ENCODE data around the gene ARID1B.

Gene ARID1B

GRCh38 chr6:157229713-157230112 is 452.5 kb downstream of the ARID1B start:
- no peak overlapping the region for H3K14ac ChIP-seq (ENCODE audit: low read length)
- no peak overlapping the region for H4K91ac ChIP-seq (ENCODE audit: low read depth, low read length, poor library complexity)
- no peak overlapping the region for H3K9ac ChIP-seq (ENCODE audit: low read depth, low read length, poor library complexity)
- no CpG with 5 or more reads among the region's 8 CpGs for WGBS, 2 donors (ENCODE audit: extremely low coverage in 2 of 2, insufficient read length in 2 of 2, insufficient replicate concordance in 1 of 2)
- no peak overlapping the region for H2BK5ac ChIP-seq (ENCODE audit: low read length)
- H2AFZ ChIP-seq (ENCODE audit: low read length) = no peak overlapping the region
- no peak overlapping the region for H2BK12ac ChIP-seq (ENCODE audit: low read length)
- no peak overlapping the region for H3K4me3 ChIP-seq (ENCODE audit: low read length in 2 of 2)
- H3K27me3 ChIP-seq (ENCODE audit: control insufficient read depth in 3 of 3, insufficient read depth in 3 of 3, low read depth in 1 of 3, low read length in 3 of 3) = peaks cover 0 to 31% (median 3%) of the 10 kb centered on the region in 3 experiments
- H3K9me3 ChIP-seq (replicated peaks in 1 of 2; ENCODE audit: control insufficient read depth in 2 of 2, insufficient read depth in 1 of 2, low read depth in 1 of 2, low read length in 2 of 2) = peaks cover 0 to 2% of the 10 kb centered on the region in 2 donors
- H3K4me2 ChIP-seq (ENCODE audit: insufficient read depth, low read length, poor library complexity, severe bottlenecking) = no peak overlapping the region
- H2BK120ac ChIP-seq (ENCODE audit: low read depth, low read length) = no peak overlapping the region
- H3K36me3 ChIP-seq (replicated peaks in 1 of 2; ENCODE audit: control insufficient read depth in 2 of 2, insufficient read depth in 2 of 2, low read length in 2 of 2) = no peaks in the 10 kb centered on the region
- no peak overlapping the region for H2BK15ac ChIP-seq (ENCODE audit: low read length)
- no peak overlapping the region for H4K8ac ChIP-seq (ENCODE audit: low read depth, low read length)
- H2AK5ac ChIP-seq (ENCODE audit: low read depth, low read length) = no peak overlapping the region
- DNase-seq (ENCODE audit: low spot score) = no peak
- no peak overlapping the region for H3K27ac ChIP-seq (replicated peaks; ENCODE audit: low read length)
- H3K4ac ChIP-seq (ENCODE audit: low read length) = no peak overlapping the region
- no peaks in the 10 kb centered on the region for H3K79me1 ChIP-seq (ENCODE audit: low read depth, low read length)
- no peak overlapping the region for H3K23ac ChIP-seq (ENCODE audit: low read depth, low read length, poor library complexity)
- H3K4me1 ChIP-seq (ENCODE audit: control insufficient read depth in 2 of 2, insufficient read depth in 1 of 2, low read depth in 1 of 2, low read length in 2 of 2) = peaks cover 10 to 15% of the 10 kb centered on the region in 2 donors
- peak overlapping the region; percentile 40 for H3K18ac ChIP-seq (ENCODE audit: low read length)

DNA sequence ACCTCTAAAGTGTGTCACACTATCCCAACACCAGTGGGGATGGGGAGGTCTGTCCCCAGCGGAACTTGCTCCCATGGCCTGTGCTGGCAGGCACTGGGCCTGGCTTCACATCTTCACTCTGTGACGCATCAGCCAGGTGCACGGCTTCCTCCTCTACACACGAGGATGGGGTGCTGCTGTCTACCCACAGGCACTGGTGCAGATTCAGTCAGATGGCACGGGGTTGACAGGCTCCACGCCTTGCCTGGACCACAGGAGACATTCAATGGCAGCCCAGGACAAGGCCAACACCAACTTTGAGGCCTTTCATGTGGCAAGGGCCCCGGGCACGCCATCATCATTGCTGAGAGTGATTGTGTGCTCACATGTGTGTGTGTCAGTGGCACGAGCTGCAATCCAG is 453.7 kb downstream of the ARID1B start:
- Histone ChIP-seq H2BK5ac (ENCODE audit: low read length) (no peak overlapping the region), H4K8ac (ENCODE audit: low read depth, low read length) (no peak overlapping the region), H2AFZ (ENCODE audit: low read length) (no peak overlapping the region), H3K27me3 (ENCODE audit: control insufficient read depth in 3 of 3, insufficient read depth in 3 of 3, low read depth in 1 of 3, low read length in 3 of 3) (peaks cover 3 to 43% (median 15%) of the 10 kb centered on the region in 3 experiments), H2BK120ac (ENCODE audit: low read depth, low read length) (no peak overlapping the region), H3K9ac (ENCODE audit: low read depth, low read length, poor library complexity) (no peak overlapping the region), H3K27ac (replicated peaks; ENCODE audit: low read length) (no peak overlapping the region), H3K9me3 (replicated peaks in 1 of 2; ENCODE audit: control insufficient read depth in 2 of 2, insufficient read depth in 1 of 2, low read depth in 1 of 2, low read length in 2 of 2) (peaks cover 0 to 2% of the 10 kb centered on the region in 2 donors), H3K18ac (ENCODE audit: low read length) (no peak overlapping the region), H4K91ac (ENCODE audit: low read depth, low read length, poor library complexity) (no peak overlapping the region), H3K36me3 (replicated peaks in 1 of 2; ENCODE audit: control insufficient read depth in 2 of 2, insufficient read depth in 2 of 2, low read length in 2 of 2) (no peaks in the 10 kb centered on the region), H2AK5ac (ENCODE audit: low read depth, low read length) (peak overlapping the region; percentile 36), H2BK15ac (ENCODE audit: low read length) (peak overlapping the region; percentile 57), H3K4me1 (ENCODE audit: control insufficient read depth in 2 of 2, insufficient read depth in 1 of 2, low read depth in 1 of 2, low read length in 2 of 2) (peaks cover 10 to 15% of the 10 kb centered on the region in 2 donors), H2BK12ac (ENCODE audit: low read length) (peak overlapping the region; percentile 31), H3K79me1 (ENCODE audit: low read depth, low read length) (no peaks in the 10 kb centered on the region), H3K4me3 (ENCODE audit: low read length in 2 of 2) (no peak overlapping the region), H3K14ac (ENCODE audit: low read length) (no peak overlapping the region), H3K23ac (ENCODE audit: low read depth, low read length, poor library complexity) (no peak overlapping the region), H3K4ac (ENCODE audit: low read length) (no peak overlapping the region), H3K4me2 (ENCODE audit: insufficient read depth, low read length, poor library complexity, severe bottlenecking) (no peak overlapping the region)
- DNase-seq (ENCODE audit: low spot score) = no peak
- no CpG with 5 or more reads among the region's 9 CpGs for WGBS, 2 donors (ENCODE audit: extremely low coverage in 2 of 2, insufficient read length in 2 of 2, insufficient replicate concordance in 1 of 2)

GRCh38 chr6:157232161-157232895 is 455.1 kb downstream of the ARID1B start:
- Histone ChIP-seq H3K23ac (ENCODE audit: low read depth, low read length, poor library complexity) (no peak overlapping the region), H2BK12ac (ENCODE audit: low read length) (no peak overlapping the region), H2BK5ac (ENCODE audit: low read length) (no peak overlapping the region), H3K14ac (ENCODE audit: low read length) (no peak overlapping the region), H3K4ac (ENCODE audit: low read length) (no peak overlapping the region), H3K79me1 (ENCODE audit: low read depth, low read length) (no peaks in the 10 kb centered on the region), H3K4me3 (ENCODE audit: low read length in 2 of 2) (peak overlapping the region in 1 of 2 donors; percentile 9), H2BK15ac (ENCODE audit: low read length) (no peak overlapping the region), H3K4me1 (ENCODE audit: control insufficient read depth in 2 of 2, insufficient read depth in 1 of 2, low read depth in 1 of 2, low read length in 2 of 2) (peaks cover 10 to 11% of the 10 kb centered on the region in 2 donors), H3K4me2 (ENCODE audit: insufficient read depth, low read length, poor library complexity, severe bottlenecking) (no peak overlapping the region), H3K9ac (ENCODE audit: low read depth, low read length, poor library complexity) (peak overlapping the region; percentile 9), H4K91ac (ENCODE audit: low read depth, low read length, poor library complexity) (no peak overlapping the region), H3K18ac (ENCODE audit: low read length) (peak overlapping the region; percentile 18), H3K27ac (replicated peaks; ENCODE audit: low read length) (no peak overlapping the region), H3K9me3 (replicated peaks in 1 of 2; ENCODE audit: control insufficient read depth in 2 of 2, insufficient read depth in 1 of 2, low read depth in 1 of 2, low read length in 2 of 2) (no peaks in the 10 kb centered on the region), H3K27me3 (ENCODE audit: control insufficient read depth in 3 of 3, insufficient read depth in 3 of 3, low read depth in 1 of 3, low read length in 3 of 3) (peaks cover 11 to 57% (median 28%) of the 10 kb centered on the region in 3 experiments), H3K36me3 (replicated peaks in 1 of 2; ENCODE audit: control insufficient read depth in 2 of 2, insufficient read depth in 2 of 2, low read length in 2 of 2) (no peaks in the 10 kb centered on the region), H2BK120ac (ENCODE audit: low read depth, low read length) (no peak overlapping the region), H2AK5ac (ENCODE audit: low read depth, low read length) (peak overlapping the region; percentile 15), H2AFZ (ENCODE audit: low read length) (no peak overlapping the region), H4K8ac (ENCODE audit: low read depth, low read length) (no peak overlapping the region)
- no CpG with 5 or more reads among the region's 17 CpGs for WGBS, 2 donors (ENCODE audit: extremely low coverage in 2 of 2, insufficient read length in 2 of 2, insufficient replicate concordance in 1 of 2)
- DNase-seq (ENCODE audit: low spot score) = no peak

- Histone ChIP-seq H3K18ac (ENCODE audit: low read length) (no peak overlapping the region), H3K4me3 (ENCODE audit: low read length in 2 of 2) (no peak overlapping the region), H2BK120ac (ENCODE audit: low read depth, low read length) (no peak overlapping the region), H3K27me3 (ENCODE audit: control insufficient read depth in 3 of 3, insufficient read depth in 3 of 3, low read depth in 1 of 3, low read length in 3 of 3) (peaks cover 11 to 65% (median 31%) of the 10 kb centered on the region in 3 experiments), H2AK5ac (ENCODE audit: low read depth, low read length) (no peak overlapping the region), H3K27ac (replicated peaks; ENCODE audit: low read length) (no peak overlapping the region), H3K14ac (ENCODE audit: low read length) (no peak overlapping the region), H3K4me1 (ENCODE audit: control insufficient read depth in 2 of 2, insufficient read depth in 1 of 2, low read depth in 1 of 2, low read length in 2 of 2) (peaks cover 10 to 11% of the 10 kb centered on the region in 2 donors), H2BK15ac (ENCODE audit: low read length) (no peak overlapping the region), H2BK12ac (ENCODE audit: low read length) (no peak overlapping the region), H3K4ac (ENCODE audit: low read length) (no peak overlapping the region), H2AFZ (ENCODE audit: low read length) (no peak overlapping the region), H3K4me2 (ENCODE audit: insufficient read depth, low read length, poor library complexity, severe bottlenecking) (no peak overlapping the region), H3K36me3 (replicated peaks in 1 of 2; ENCODE audit: control insufficient read depth in 2 of 2, insufficient read depth in 2 of 2, low read length in 2 of 2) (no peaks in the 10 kb centered on the region), H4K91ac (ENCODE audit: low read depth, low read length, poor library complexity) (no peak overlapping the region), H3K9me3 (replicated peaks in 1 of 2; ENCODE audit: control insufficient read depth in 2 of 2, insufficient read depth in 1 of 2, low read depth in 1 of 2, low read length in 2 of 2) (no peaks in the 10 kb centered on the region), H4K8ac (ENCODE audit: low read depth, low read length) (no peak overlapping the region), H2BK5ac (ENCODE audit: low read length) (no peak overlapping the region), H3K23ac (ENCODE audit: low read depth, low read length, poor library complexity) (no peak overlapping the region), H3K79me1 (ENCODE audit: low read depth, low read length) (no peaks in the 10 kb centered on the region), H3K9ac (ENCODE audit: low read depth, low read length, poor library complexity) (no peak overlapping the region)
- WGBS, 2 donors (ENCODE audit: extremely low coverage in 2 of 2, insufficient read length in 2 of 2, insufficient replicate concordance in 1 of 2) = no CpG with 5 or more reads among the region's 2 CpGs
- DNase-seq (ENCODE audit: low spot score) = no peak
Measured at GRCh38 chr6:157233156-157233555, 456.0 kb downstream of the ARID1B start.
